Ovary (tissue), 10 donors: ENCODE data around the gene TRA2A. TPM values are rescaled to one million over a fixed set of nuclear protein-coding genes. Genes with fewer than 3 reads are reported as not detected.

Experiments
- DNase-seq, 5 donors: peaks; one replicate each; pipeline ENCODE4 v3.0.0-alpha.2; 2019 to 2020
- H3K27ac ChIP-seq, 2 donors: fragments of 200-600 bp; one replicate each; pipeline versions ENCODE4 v1.5.1 to v1.8.0; 2019 to 2022
- H3K27me3 ChIP-seq: fragments of 200-600 bp; one replicate; pipeline ENCODE4 v1.8.0; 2022
- H3K36me3 ChIP-seq: fragments of 200-600 bp; sonication (generic); one replicate; pipeline ENCODE4 v1.5.1; 2019
- H3K4me1 ChIP-seq: one replicate; pipeline ENCODE4 v1.8.1; 2013; ENCODE audit warnings: mild to moderate bottlenecking, moderate library complexity; ENCODE audit not compliant: insufficient read depth
- H3K4me3 ChIP-seq: fragments of 200-600 bp; sonication (generic); one replicate; pipeline ENCODE4 v1.5.1; 2017
- H3K9me3 ChIP-seq, 2 donors: fragments of 200-600 bp in 1 of 2; sonication (generic) in 1 of 2; one replicate each; pipeline versions ENCODE4 v1.5.1 to v1.8.1; 2013 to 2019; ENCODE audit warnings: mild to moderate bottlenecking in 1 of 2, moderate library complexity in 1 of 2
- EP300 ChIP-seq: sonication (generic); formaldehyde crosslinking; IDR thresholded peaks from one replicate; pipeline ENCODE4 v1.6.1; 2017; ENCODE audit warnings: antibody characterized with exemption
- POLR2A ChIP-seq: fragments of 450-650 bp; IDR thresholded peaks from one replicate; pipeline ENCODE4 v1.6.1; 2017; ENCODE audit warnings: antibody characterized with exemption, mild to moderate bottlenecking, moderate library complexity
- WGBS, 3 donors: extraction: QIAGEN DNeasy Blood & Tissue Kit in 1 of 3; methylation state at CpG; one replicate each; pipeline versions ENCODE4 v1.1.5 to v1.1.7; 2013 to 2017; 5-methylcytosine and 5-hydroxymethylcytosine counted together
- intact Hi-C, 4 donors: fragments of 100-400 bp; cut with DNase I; formaldehyde crosslinking; loops; one replicate each; pipeline versions ENCODE4 v1.11.0 to v1.15.1; 2022 to 2023
- long read RNA-seq, 3 donors: library from polyadenylated mRNA in 2 of 3; unstranded in 2 of 3; transcript quantifications; one replicate each; pipeline ENCODE4 v2.0.0 and lab custom pipeline, GENCODE V29; 2021 to 2026
- polyA plus RNA-seq, 2 donors: library from polyadenylated mRNA; stranded (reverse); fragments of 200-250 nt in 1 of 2; fragments of 350-450 nt in 1 of 2; fragmentation: Illumina TruSeq in 1 of 2; extraction: RNeasy Lipid Tissue Mini Kit (QIAGEN cat#74804) in 1 of 2; gene quantifications; one replicate each; pipeline ENCODE4 v1.2.3, GENCODE V29; 2013 to 2014
- total RNA-seq, 7 donors: library from RNA; depleted of rRNA in 2 of 7; stranded (reverse); fragments of >200 nt in 2 of 7; fragmentation: NEBNext Ultra II Directional in 3 of 7; extraction: Animal tissue kit (Norgen Biotek cat#: 25700) in 3 of 7; gene quantifications; one replicate each; pipeline versions ENCODE4 v1.1.0 to v1.2.4, GENCODE V29; 2016 to 2023
- TF ChIP-seq, protein P1 (sequence below), 3 donors: fragments of 450-650 bp in 2 of 3; fragments of 200-600 bp in 1 of 3; IDR thresholded peaks; one replicate each; pipeline versions ENCODE4 v1.5.1 to v1.8.0; 2016 to 2022; ENCODE audit warnings: antibody characterized with exemption in 3 of 3, mild to moderate bottlenecking in 1 of 3
- donor health status: DM: no; HTN: no; CAD: no; lungs with moderate emphysema.
- donor health status: DM: no; HTN: no; CAD: no.
- donor health status: Bipolar disorder and iron deficiency.
- donor health status: DM: yes; HTN: yes; CAD: no.
- donor health status: DM: no; HTN: no; CAD: no.
- donor health status: DM: yes; HTN: yes; CAD: no.

The TRA2A gene
- 10 to 100 TPM; 54.1 to 81.7 (median 71.9) TPM for total RNA-seq
- polyA plus RNA-seq: 10 to 100 TPM; 82.7 to 97.2 TPM
- long read RNA-seq, donor 1, transcript TRA2A-201 (8 exons, 1,845 nt): major isoform, 75 of 158 reads
- long read RNA-seq, donor 1, partial matches to known transcripts: 7 of 158 reads
- long read RNA-seq, donor 1, other reads (novel, unspliced or antisense): 69 of 158 reads
- long read RNA-seq, donor 2, transcript TRA2A-201 (8 exons, 1,845 nt): major isoform, 20 of 53 reads
- long read RNA-seq, donor 2, transcript TRA2A-206 (3 exons, 661 nt): minor isoform, 6 of 53 reads
- long read RNA-seq, donor 2, partial matches to known transcripts: 20 of 53 reads
- long read RNA-seq, donor 2, other reads (novel, unspliced or antisense): 0 of 53 reads
- long read RNA-seq, donor 3, transcript TRA2A-201 (8 exons, 1,845 nt): major isoform, 10 of 27 reads
- long read RNA-seq, donor 3, partial matches to known transcripts: 2 of 27 reads
- long read RNA-seq, donor 3, other reads (novel, unspliced or antisense): 13 of 27 reads

DNA sequence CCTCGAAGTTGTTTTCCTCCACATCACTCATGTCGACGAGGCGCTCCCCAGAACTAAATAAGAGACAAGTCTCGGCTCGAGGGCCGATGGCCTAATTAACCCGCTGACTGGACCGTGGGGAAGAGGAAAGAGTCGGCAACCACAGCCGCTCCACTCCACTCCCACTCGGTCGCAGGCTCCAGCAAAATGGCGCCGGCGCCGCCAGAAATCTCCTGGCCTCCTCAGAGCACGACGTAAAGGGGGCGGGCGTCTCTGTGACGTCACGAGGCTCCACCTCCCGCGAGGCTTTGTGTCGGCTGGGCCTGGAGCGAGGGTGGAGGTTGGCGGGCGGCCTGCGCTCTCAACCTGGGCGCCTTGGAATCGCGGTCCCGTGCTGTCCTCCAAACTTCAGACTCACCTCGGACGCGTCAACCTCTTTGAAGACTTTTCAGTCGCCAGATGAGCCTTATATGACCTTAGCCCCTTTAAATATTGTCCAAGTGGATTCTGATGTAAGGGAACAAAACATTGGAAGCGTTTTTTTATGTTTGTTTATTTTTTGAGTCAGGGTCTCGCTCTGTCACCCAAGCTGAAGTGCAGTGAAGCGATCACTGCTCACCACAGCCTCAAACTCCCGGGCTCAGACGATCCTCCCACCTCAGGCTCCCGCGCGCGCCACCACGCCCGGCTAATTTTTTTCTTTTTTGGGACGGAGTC, at the start of gene TRA2A:
TSS of gene TRA2A (minus strand) at position 188 of the 696 bp plus-strand sequence. CDS start at position 31, 157 bp downstream.
- Histone ChIP-seq H3K27me3 (no peaks in the 10 kb centered on the region), H3K36me3 (no peaks in the 10 kb centered on the region), H3K27ac (peak within 1 kb of the TSS; percentile 90 to 96), H3K4me3 (peak within 1 kb of the TSS; percentile 78), H3K9me3 (no peaks in the 10 kb centered on the region), H3K4me1 (peaks cover 7% of the 10 kb centered on the region)
- TF ChIP-seq, protein P1, sequence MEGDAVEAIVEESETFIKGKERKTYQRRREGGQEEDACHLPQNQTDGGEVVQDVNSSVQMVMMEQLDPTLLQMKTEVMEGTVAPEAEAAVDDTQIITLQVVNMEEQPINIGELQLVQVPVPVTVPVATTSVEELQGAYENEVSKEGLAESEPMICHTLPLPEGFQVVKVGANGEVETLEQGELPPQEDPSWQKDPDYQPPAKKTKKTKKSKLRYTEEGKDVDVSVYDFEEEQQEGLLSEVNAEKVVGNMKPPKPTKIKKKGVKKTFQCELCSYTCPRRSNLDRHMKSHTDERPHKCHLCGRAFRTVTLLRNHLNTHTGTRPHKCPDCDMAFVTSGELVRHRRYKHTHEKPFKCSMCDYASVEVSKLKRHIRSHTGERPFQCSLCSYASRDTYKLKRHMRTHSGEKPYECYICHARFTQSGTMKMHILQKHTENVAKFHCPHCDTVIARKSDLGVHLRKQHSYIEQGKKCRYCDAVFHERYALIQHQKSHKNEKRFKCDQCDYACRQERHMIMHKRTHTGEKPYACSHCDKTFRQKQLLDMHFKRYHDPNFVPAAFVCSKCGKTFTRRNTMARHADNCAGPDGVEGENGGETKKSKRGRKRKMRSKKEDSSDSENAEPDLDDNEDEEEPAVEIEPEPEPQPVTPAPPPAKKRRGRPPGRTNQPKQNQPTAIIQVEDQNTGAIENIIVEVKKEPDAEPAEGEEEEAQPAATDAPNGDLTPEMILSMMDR (IDR thresholded peaks at IDR 0.05): peak in 1 of 3 donors; percentile 12
- TF ChIP-seq EP300 (no peak), POLR2A (peak; percentile 98)
- 10 to 15% (median 11%) methylated on average over 38 to 50 of the region's 50 CpGs for WGBS, 3 donors
- DNase-seq: peak; percentile 97 to 99 (median 99)
- intact Hi-C loops: loop anchor here in 1 of 4 donors (10.0 kb wide), 1 partner anchor 63 kb away; the partner anchor contains the start of gene CCDC126

- no peak overlapping the region for H3K4me3 ChIP-seq
- peak; percentile 56 to 77 (median 74) for DNase-seq
- no peaks in the 10 kb centered on the region for H3K36me3 ChIP-seq
- WGBS, 3 donors: 34 to 37% (median 35%) methylated on average over 5 of the region's 5 CpGs
- intact Hi-C loops: loop anchor here in 2 of 4 donors (2.0 to 5.0 kb wide), 2 partner anchors 140 to 142 kb away; partner anchors contain the start of gene STK31 (in 2 of the 2)
- H3K9me3 ChIP-seq: no peaks in the 10 kb centered on the region
- no peaks in the 10 kb centered on the region for H3K27me3 ChIP-seq
- no peak overlapping the region for H3K27ac ChIP-seq
- no peaks in the 10 kb centered on the region for H3K4me1 ChIP-seq
- TF ChIP-seq EP300: no peak
- TF ChIP-seq, protein P1 (IDR thresholded peaks at IDR 0.05): peak; percentile 59 to 78 (median 67)
Measured at GRCh38 chr7:23570592-23571200, 38.9 kb upstream of the TRA2A start.

DNA sequence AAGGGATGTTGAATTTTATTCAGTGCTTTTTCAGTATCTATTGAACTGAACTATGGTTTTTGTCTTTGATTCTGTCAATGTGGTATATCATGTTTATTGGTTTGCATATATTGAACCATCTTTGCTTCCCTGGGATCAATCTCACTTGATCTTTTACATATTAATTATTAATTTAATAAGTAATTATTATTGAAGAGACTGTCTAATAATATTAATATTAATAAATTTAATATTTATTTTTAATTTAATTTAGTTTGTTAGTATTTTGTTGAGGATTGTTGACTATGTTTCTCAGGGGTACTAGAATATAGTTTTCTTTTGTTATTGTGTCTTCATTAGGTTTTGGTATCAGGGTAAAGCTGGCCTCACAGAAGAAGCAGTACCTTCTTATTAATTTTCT, 26.5 kb upstream of the TRA2A start:
- no peaks in the 10 kb centered on the region for H3K27me3 ChIP-seq
- intact Hi-C loops: no loop called here
- TF ChIP-seq EP300 (no peak), POLR2A (no peak)
- TF ChIP-seq, protein P1 (IDR thresholded peaks at IDR 0.05): no peak

GRCh38 chr7:23547662-23548061, 15.9 kb upstream of the TRA2A start:
- no peaks in the 10 kb centered on the region for H3K27me3 ChIP-seq
- H3K27ac ChIP-seq: no peak overlapping the region
- 85 to 89% (median 88%) methylated on average over 4 of the region's 4 CpGs for WGBS, 3 donors
- no peaks in the 10 kb centered on the region for H3K9me3 ChIP-seq
- intact Hi-C loops: loop anchor here in 2 of 4 donors (5.0 to 10.0 kb wide), 2 partner anchors 165 to 283 kb away; partner anchors contain the start of gene STK31 (in 1 of the 2)
- no peak for DNase-seq
- H3K36me3 ChIP-seq: no peaks in the 10 kb centered on the region
- H3K4me1 ChIP-seq: no peaks in the 10 kb centered on the region
- TF ChIP-seq EP300 (no peak), POLR2A (no peak)
- TF ChIP-seq, protein P1 (IDR thresholded peaks at IDR 0.05): no peak
- H3K4me3 ChIP-seq: no peak overlapping the region

More for the DNA sequence above, 26.5 kb upstream of the TRA2A start:
- Histone ChIP-seq H3K4me3 (no peak overlapping the region), H3K4me1 (no peaks in the 10 kb centered on the region), H3K9me3 (no peaks in the 10 kb centered on the region), H3K36me3 (no peaks in the 10 kb centered on the region), H3K27ac (no peak overlapping the region)
- DNase-seq: no peak
